ENCODE results near the gene PTPRN2. TPM values are rescaled to one million over a fixed set of nuclear protein-coding genes. Genes with fewer than 3 reads are reported as not detected.

Gene PTPRN2
- total RNA-seq, 1 donor from 2014 or later, result 11.4 TPM

DNA sequence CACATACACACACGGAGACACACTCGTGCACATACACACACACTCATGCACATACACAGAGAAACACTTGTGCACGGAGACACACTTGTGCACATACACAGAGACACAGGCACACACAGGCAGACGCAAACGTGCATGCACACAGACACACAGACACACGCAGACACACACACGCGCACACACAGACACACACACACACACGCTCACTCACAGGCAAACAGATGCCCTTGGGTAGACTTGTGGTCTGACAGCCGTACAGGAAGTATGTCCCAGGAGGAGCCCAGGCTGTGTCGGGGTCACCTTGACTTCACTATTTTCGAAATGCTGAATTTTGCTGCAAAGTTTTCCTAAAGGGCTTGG, 712.8 kb downstream of the PTPRN2 start:
- H3K36me3 Mint-ChIP-seq (ENCODE audit: insufficient read depth), result peaks cover under 1% of the 10 kb centered on the region
- TF ChIP-seq, protein P1, sequence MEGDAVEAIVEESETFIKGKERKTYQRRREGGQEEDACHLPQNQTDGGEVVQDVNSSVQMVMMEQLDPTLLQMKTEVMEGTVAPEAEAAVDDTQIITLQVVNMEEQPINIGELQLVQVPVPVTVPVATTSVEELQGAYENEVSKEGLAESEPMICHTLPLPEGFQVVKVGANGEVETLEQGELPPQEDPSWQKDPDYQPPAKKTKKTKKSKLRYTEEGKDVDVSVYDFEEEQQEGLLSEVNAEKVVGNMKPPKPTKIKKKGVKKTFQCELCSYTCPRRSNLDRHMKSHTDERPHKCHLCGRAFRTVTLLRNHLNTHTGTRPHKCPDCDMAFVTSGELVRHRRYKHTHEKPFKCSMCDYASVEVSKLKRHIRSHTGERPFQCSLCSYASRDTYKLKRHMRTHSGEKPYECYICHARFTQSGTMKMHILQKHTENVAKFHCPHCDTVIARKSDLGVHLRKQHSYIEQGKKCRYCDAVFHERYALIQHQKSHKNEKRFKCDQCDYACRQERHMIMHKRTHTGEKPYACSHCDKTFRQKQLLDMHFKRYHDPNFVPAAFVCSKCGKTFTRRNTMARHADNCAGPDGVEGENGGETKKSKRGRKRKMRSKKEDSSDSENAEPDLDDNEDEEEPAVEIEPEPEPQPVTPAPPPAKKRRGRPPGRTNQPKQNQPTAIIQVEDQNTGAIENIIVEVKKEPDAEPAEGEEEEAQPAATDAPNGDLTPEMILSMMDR (IDR thresholded peaks at IDR 0.05; ENCODE audit: unreplicated experiment), result no peak
- H3K9me3 Mint-ChIP-seq (ENCODE audit: low read depth), result peaks cover 6% of the 10 kb centered on the region
- H3K27ac Mint-ChIP-seq, result peak overlapping the region; percentile 15
- no peak for DNase-seq (ENCODE audit: low spot score, unreplicated experiment)
- peak overlapping the region; percentile 49 for H3K4me3 Mint-ChIP-seq (ENCODE audit: low read depth)
- peaks cover 15% of the 10 kb centered on the region for H3K4me1 Mint-ChIP-seq (ENCODE audit: low read depth)
- peaks cover 37% of the 10 kb centered on the region for H3K27me3 Mint-ChIP-seq

DNA sequence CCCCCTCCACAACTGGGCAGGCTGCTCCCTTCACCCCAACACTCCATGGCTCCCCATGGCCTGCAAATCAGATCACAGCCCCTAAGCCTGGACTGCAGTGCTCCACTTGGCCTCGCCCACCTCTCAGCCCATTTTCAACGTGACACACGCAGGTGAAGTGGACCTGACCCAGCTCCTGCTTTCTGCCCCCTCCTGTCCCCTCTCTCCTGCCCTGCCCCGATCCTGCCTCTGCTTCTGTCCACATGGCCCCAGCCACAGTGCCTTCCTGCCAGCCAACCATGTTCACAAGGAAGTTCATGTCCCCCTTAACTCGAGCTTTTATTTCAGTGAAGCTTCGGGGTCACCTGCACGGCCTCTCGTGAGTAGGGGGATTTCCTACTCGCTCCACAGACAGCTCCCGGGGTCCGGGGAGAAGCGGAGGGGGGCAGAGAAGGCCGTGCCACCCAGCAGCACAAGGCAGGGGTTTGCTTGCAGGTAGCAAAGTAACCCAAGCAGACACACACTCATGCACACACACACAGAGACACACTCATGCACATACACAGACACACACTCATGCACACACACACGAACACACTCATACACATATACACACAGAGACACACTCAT, 713.3 kb downstream of the PTPRN2 start:
- Mint-ChIP-seq H3K4me3 (ENCODE audit: low read depth) (no peak overlapping the region), H3K36me3 (ENCODE audit: insufficient read depth) (peaks cover 2% of the 10 kb centered on the region), H3K4me1 (ENCODE audit: low read depth) (peaks cover 15% of the 10 kb centered on the region), H3K9me3 (ENCODE audit: low read depth) (peaks cover 7% of the 10 kb centered on the region), H3K27me3 (peaks cover 38% of the 10 kb centered on the region), H3K27ac (peak overlapping the region; percentile 15)
- DNase-seq (ENCODE audit: low spot score, unreplicated experiment), result no peak
- TF ChIP-seq, protein P1 (IDR thresholded peaks at IDR 0.05; ENCODE audit: unreplicated experiment), result no peak

DNA sequence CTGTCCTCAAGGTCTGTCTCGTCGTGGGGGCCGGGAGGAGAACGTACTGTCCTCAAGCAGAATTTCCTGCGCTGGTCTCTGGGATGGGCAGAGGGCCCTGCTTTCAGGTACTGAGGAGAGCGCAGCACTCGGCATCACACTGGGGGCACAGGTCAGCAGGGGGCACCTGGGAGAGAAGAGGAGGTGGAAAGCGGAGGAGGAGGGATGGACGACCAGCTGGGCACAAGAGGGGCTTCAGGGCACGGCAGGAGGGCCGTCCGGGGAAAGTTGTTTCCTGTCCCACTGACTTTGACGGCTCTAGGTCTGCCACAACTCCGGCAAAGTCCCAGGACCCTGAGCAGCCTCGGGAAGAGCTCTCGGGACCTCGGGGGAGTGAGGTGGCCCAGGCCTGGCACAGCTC, 714.0 kb downstream of the PTPRN2 start:
- peaks cover 15% of the 10 kb centered on the region for H3K4me1 Mint-ChIP-seq (ENCODE audit: low read depth)
- TF ChIP-seq, protein P1 (IDR thresholded peaks at IDR 0.05; ENCODE audit: unreplicated experiment), result no peak
- peaks cover 2% of the 10 kb centered on the region for H3K36me3 Mint-ChIP-seq (ENCODE audit: insufficient read depth)
- peaks cover 38% of the 10 kb centered on the region for H3K27me3 Mint-ChIP-seq
- no peak overlapping the region for H3K27ac Mint-ChIP-seq
- H3K4me3 Mint-ChIP-seq (ENCODE audit: low read depth), result no peak overlapping the region
- DNase-seq (ENCODE audit: low spot score, unreplicated experiment), result no peak
- peaks cover 6% of the 10 kb centered on the region for H3K9me3 Mint-ChIP-seq (ENCODE audit: low read depth)

DNA sequence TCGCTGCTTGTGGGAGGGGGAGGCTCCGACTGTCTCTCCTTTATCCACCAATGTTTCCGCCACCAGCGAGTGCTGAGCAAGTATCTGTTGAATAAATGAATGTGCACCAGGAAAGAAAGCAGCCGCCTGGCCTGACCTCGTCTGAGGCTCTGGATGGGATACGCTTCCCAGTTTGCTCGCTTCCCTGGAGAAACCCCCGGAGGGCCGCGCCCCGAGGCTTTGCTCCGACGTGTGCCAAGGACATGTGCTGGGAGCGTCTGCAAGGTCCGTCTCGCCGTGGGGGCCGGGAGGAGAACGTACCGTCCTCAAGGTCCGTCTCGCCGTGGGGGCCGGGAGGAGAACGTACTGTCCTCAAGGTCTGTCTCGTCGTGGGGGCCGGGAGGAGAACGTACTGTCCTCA, 714.4 kb downstream of the PTPRN2 start:
- Mint-ChIP-seq H3K9me3 (ENCODE audit: low read depth) (peaks cover 6% of the 10 kb centered on the region), H3K27ac (no peak overlapping the region), H3K27me3 (peaks cover 38% of the 10 kb centered on the region), H3K4me1 (ENCODE audit: low read depth) (peaks cover 15% of the 10 kb centered on the region), H3K4me3 (ENCODE audit: low read depth) (no peak overlapping the region), H3K36me3 (ENCODE audit: insufficient read depth) (peaks cover 2% of the 10 kb centered on the region)
- TF ChIP-seq, protein P1 (IDR thresholded peaks at IDR 0.05; ENCODE audit: unreplicated experiment), result no peak
- DNase-seq (ENCODE audit: low spot score, unreplicated experiment), result no peak

DNA sequence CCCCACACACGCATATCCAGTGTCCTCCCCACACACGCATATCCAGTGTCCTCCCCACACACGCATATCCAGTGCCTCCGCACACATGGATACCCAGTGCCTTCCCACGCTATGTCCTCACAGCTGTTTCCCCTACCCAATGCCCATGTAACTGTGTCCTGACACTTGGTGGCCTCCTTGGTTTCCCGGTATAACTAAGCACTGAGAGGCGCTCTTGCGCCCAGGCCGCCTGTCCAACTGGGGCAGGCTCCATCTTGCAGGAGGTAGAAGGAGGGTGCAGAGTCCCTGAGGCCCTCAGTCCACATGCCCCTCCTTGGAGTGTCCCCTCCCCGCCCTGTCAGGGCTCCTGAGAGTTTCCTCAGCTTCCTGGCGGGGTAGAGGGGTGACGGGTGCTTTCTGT, 715.2 kb downstream of the PTPRN2 start:
- Mint-ChIP-seq H3K4me1 (ENCODE audit: low read depth) (peaks cover 15% of the 10 kb centered on the region), H3K4me3 (ENCODE audit: low read depth) (no peak overlapping the region), H3K36me3 (ENCODE audit: insufficient read depth) (peaks cover 2% of the 10 kb centered on the region), H3K27me3 (peaks cover 34% of the 10 kb centered on the region), H3K9me3 (ENCODE audit: low read depth) (peaks cover 6% of the 10 kb centered on the region), H3K27ac (no peak overlapping the region)
- TF ChIP-seq, protein P1 (IDR thresholded peaks at IDR 0.05; ENCODE audit: unreplicated experiment), result no peak
- no peak for DNase-seq (ENCODE audit: low spot score, unreplicated experiment)
